WTC11 (cell line): ENCODE results near the gene ABCC3.

ENCODE experiments used
- CREM ChIP-seq: sonication (generic); formaldehyde crosslinking; IDR thresholded peaks from 2 replicates; pipeline ENCODE4 v1.8.1; 2022; ENCODE audit warnings: mild to moderate bottlenecking, missing genetic modification reagents, moderate library complexity
- CTCF ChIP-seq: fragments of 200-600 bp; IDR thresholded peaks from 2 replicates; pipeline ENCODE4 v1.8.0; 2022; ENCODE audit warnings: antibody characterized with exemption
- ESRRA ChIP-seq: sonication (generic); formaldehyde crosslinking; IDR thresholded peaks from 2 replicates; pipeline ENCODE4 v1.8.1; 2022; ENCODE audit warnings: mild to moderate bottlenecking, missing genetic modification reagents, borderline replicate concordance
- TCF7 ChIP-seq: sonication (generic); formaldehyde crosslinking; IDR thresholded peaks from 2 replicates; pipeline ENCODE4 v1.8.0; 2022; ENCODE audit warnings: mild to moderate bottlenecking, low read depth, missing genetic modification reagents, moderate library complexity
- USF2 ChIP-seq: sonication (generic); formaldehyde crosslinking; IDR thresholded peaks from 2 replicates; pipeline ENCODE4 v1.8.1; 2023; ENCODE audit warnings: mild to moderate bottlenecking, missing genetic modification reagents, moderate library complexity
- ZBTB43 ChIP-seq: sonication (generic); formaldehyde crosslinking; IDR thresholded peaks from 2 replicates; pipeline ENCODE4 v1.8.1; 2023; ENCODE audit warnings: mild to moderate bottlenecking, missing genetic modification reagents
- ZNF121 ChIP-seq: sonication (generic); formaldehyde crosslinking; IDR thresholded peaks from 2 replicates; pipeline ENCODE4 v1.8.0; 2023; ENCODE audit warnings: missing genetic modification reagents
- ZNF138 ChIP-seq: sonication (generic); formaldehyde crosslinking; conservative IDR thresholded peaks from 2 replicates; pipeline ENCODE4 v1.8.1; 2022; ENCODE audit warnings: mild to moderate bottlenecking, moderate library complexity, missing genetic modification reagents
- ZNF219 ChIP-seq: sonication (generic); formaldehyde crosslinking; IDR thresholded peaks from 2 replicates; pipeline ENCODE4 v1.8.0; 2023; ENCODE audit warnings: missing genetic modification reagents, mild to moderate bottlenecking, borderline replicate concordance
- ZNF281 ChIP-seq: sonication (generic); formaldehyde crosslinking; IDR thresholded peaks from 2 replicates; pipeline ENCODE4 v1.8.0; 2023; ENCODE audit warnings: mild to moderate bottlenecking, missing genetic modification reagents
- ZNF423 ChIP-seq: fragments of 250-450 bp; sonication (Bioruptor Pico); IDR thresholded peaks from 2 replicates; pipeline ENCODE4 v2.1.2; 2022; ENCODE audit warnings: mild to moderate bottlenecking, moderate library complexity
- TF ChIP-seq, protein P1 (sequence below): sonication (generic); formaldehyde crosslinking; IDR thresholded peaks from 2 replicates; pipeline ENCODE4 v1.8.1; 2023; ENCODE audit warnings: mild to moderate bottlenecking, missing genetic modification reagents
- TF ChIP-seq, protein P2 (sequence below): fragments of 250-450 bp; sonication (Bioruptor Pico); IDR thresholded peaks from 2 replicates; pipeline ENCODE4 v2.1.2; 2022; ENCODE audit warnings: mild to moderate bottlenecking, moderate library complexity
- TF ChIP-seq, protein P3 (sequence below): sonication (generic); formaldehyde crosslinking; IDR thresholded peaks from 2 replicates; pipeline ENCODE4 v1.8.0; 2022; ENCODE audit warnings: mild to moderate bottlenecking, missing genetic modification reagents

DNA sequence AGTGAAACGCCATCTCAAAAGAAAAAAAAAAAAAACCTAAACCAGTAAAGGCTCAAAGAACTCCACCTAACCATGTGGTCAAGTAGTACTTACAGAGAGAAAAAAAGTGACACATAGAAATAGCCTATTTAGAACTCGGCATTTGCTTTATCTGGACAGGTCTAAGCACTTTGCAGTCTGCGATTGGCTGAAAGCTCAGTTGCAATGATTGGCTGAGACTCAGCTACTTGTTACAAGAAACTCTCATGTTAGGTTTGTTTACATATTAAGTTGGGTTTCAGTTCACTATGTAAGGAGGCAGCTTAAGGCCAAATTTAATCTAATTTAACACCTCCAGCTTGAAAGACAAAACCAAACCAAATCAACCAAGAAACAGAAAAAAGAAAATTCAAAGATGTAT, 19.1 kb downstream of the ABCC3 start:
- TF ChIP-seq ZNF423 (CRISPR knock-in tag) (no peak), USF2 (CRISPR knock-in tag) (no peak), CTCF (no peak), ZNF219 (CRISPR knock-in tag) (no peak), ZNF121 (CRISPR knock-in tag) (no peak), ZBTB43 (CRISPR knock-in tag) (no peak), ZNF281 (CRISPR knock-in tag) (no peak), ESRRA (CRISPR knock-in tag) (no peak), CREM (CRISPR knock-in tag) (no peak), TCF7 (CRISPR knock-in tag) (no peak), ZNF138 (no peak)
- TF ChIP-seq, protein P1, sequence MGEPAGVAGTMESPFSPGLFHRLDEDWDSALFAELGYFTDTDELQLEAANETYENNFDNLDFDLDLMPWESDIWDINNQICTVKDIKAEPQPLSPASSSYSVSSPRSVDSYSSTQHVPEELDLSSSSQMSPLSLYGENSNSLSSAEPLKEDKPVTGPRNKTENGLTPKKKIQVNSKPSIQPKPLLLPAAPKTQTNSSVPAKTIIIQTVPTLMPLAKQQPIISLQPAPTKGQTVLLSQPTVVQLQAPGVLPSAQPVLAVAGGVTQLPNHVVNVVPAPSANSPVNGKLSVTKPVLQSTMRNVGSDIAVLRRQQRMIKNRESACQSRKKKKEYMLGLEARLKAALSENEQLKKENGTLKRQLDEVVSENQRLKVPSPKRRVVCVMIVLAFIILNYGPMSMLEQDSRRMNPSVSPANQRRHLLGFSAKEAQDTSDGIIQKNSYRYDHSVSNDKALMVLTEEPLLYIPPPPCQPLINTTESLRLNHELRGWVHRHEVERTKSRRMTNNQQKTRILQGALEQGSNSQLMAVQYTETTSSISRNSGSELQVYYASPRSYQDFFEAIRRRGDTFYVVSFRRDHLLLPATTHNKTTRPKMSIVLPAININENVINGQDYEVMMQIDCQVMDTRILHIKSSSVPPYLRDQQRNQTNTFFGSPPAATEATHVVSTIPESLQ = no peak
- TF ChIP-seq, protein P2, sequence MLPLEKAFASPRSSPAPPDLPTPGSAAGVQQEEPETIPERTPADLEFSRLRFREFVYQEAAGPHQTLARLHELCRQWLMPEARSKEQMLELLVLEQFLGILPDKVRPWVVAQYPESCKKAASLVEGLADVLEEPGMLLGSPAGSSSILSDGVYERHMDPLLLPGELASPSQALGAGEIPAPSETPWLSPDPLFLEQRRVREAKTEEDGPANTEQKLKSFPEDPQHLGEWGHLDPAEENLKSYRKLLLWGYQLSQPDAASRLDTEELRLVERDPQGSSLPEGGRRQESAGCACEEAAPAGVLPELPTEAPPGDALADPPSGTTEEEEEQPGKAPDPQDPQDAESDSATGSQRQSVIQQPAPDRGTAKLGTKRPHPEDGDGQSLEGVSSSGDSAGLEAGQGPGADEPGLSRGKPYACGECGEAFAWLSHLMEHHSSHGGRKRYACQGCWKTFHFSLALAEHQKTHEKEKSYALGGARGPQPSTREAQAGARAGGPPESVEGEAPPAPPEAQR = no peak
- TF ChIP-seq, protein P3, sequence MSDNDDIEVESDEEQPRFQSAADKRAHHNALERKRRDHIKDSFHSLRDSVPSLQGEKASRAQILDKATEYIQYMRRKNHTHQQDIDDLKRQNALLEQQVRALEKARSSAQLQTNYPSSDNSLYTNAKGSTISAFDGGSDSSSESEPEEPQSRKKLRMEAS (CRISPR knock-in tag) = no peak
